Adrenal gland (tissue), 12 donors: ENCODE data around the gene FAAP24. TPM values are rescaled to one million over a fixed set of nuclear protein-coding genes. Genes with fewer than 3 reads are reported as not detected.

Source experiments
- DNase-seq, 7 donors: peaks; one replicate each; pipeline ENCODE4 v3.0.0-alpha.2; 2019 to 2020
- H3K27ac ChIP-seq, 5 donors: fragments of 200-600 bp; sonication (generic) in 4 of 5; 1 replicate in 3 of 5; 2 replicates in 2 of 5; pipeline versions ENCODE4 v1.5.1 to v1.8.0; 2016 to 2020; ENCODE audit warnings: mild to moderate bottlenecking in 1 of 5
- H3K27me3 ChIP-seq: fragments of 200-600 bp; 2 replicates; pipeline ENCODE4 v1.8.0; 2021
- H3K36me3 ChIP-seq, 2 donors: fragments of 200-600 bp; replicated peaks in 1 of 2; 1 replicate in 1 of 2; 2 replicates in 1 of 2; pipeline versions ENCODE4 v1.5.1 to v1.8.0; 2018 to 2022
- H3K4me1 ChIP-seq, 2 donors: fragments of 200-600 bp; replicated peaks in 1 of 2; 1 replicate in 1 of 2; 2 replicates in 1 of 2; pipeline versions ENCODE4 v1.5.1 to v1.8.0; 2018 to 2021
- H3K4me3 ChIP-seq, 4 donors: fragments of 200-600 bp; sonication (generic) in 3 of 4; one replicate each; pipeline ENCODE4 v1.5.1; 2016 to 2018
- H3K9me3 ChIP-seq, 3 donors: fragments of 200-600 bp; sonication (generic) in 1 of 3; replicated peaks in 1 of 3; 1 replicate in 2 of 3; 2 replicates in 1 of 3; pipeline versions ENCODE4 v1.5.1 to v1.8.0; 2016 to 2021
- CTCF ChIP-seq, 6 experiments: fragments of 450-650 bp in 4 of 6; fragments of 200-600 bp in 2 of 6; sonication (generic) in 1 of 6; IDR thresholded peaks; 1 replicate in 5 of 6; 2 replicates in 1 of 6; pipeline versions ENCODE4 v1.5.1 to v1.8.0; 2016 to 2021; ENCODE audit warnings: antibody characterized with exemption in 6 of 6, mild to moderate bottlenecking in 2 of 6, moderate library complexity in 1 of 6
- POLR2A ChIP-seq, 2 donors: fragments of 450-650 bp; IDR thresholded peaks; one replicate each; pipeline ENCODE4 v1.6.1; 2017; ENCODE audit warnings: antibody characterized with exemption in 2 of 2, mild to moderate bottlenecking in 2 of 2, moderate library complexity in 1 of 2
- WGBS, 4 donors: extraction: QIAGEN DNeasy Blood & Tissue Kit in 2 of 4; methylation state at CpG; one replicate each; pipeline versions ENCODE4 v1.1.5 to v1.1.7; 2013 to 2017; 5-methylcytosine and 5-hydroxymethylcytosine counted together
- intact Hi-C, 2 donors: fragments of 100-400 bp; cut with DNase I; formaldehyde crosslinking; loops; one replicate each; pipeline versions ENCODE4 v1.14.1 to v1.15.0; 2022 to 2023
- polyA plus RNA-seq, 3 donors: library from polyadenylated mRNA; stranded (reverse); fragments of 200-250 nt in 2 of 3; fragments of 350-450 nt in 1 of 3; fragmentation: Illumina TruSeq in 1 of 3; extraction: RNeasy Lipid Tissue Mini Kit (QIAGEN cat#74804) in 1 of 3; gene quantifications; one replicate each; pipeline ENCODE4 v1.2.3, GENCODE V29; 2013 to 2014
- total RNA-seq, 9 donors: library from RNA; depleted of rRNA in 4 of 9; stranded (reverse); fragments of >200 nt in 4 of 9; fragments of 120-200 nt in 1 of 9; fragmentation: NEBNext Ultra II Directional in 1 of 9; extraction: Animal tissue kit (Norgen Biotek cat#: 25700) in 1 of 9; gene quantifications; one replicate each; pipeline versions ENCODE4 v1.1.0 to v1.2.4, GENCODE V29; 2013 to 2023
- donor health status: healthy with polysubstance abuse.
- donor health status: Bipolar disorder and iron deficiency.
- donor health status: DM: yes; HTN: yes; CAD: no.
- donor health status: DM: no; HTN: no; CAD: no.
- donor health status: DM: no; HTN: no; CAD: no.
- donor health status: DM: yes; HTN: yes; CAD: no.

FAAP24 gene
- total and polyA plus RNA-seq, 12 donors, result 0.51 to 4.9 (median 2.3) TPM

GRCh38 chr19:32945260-32945659 is 26.8 kb upstream of the FAAP24 start:
- intact Hi-C loops, result no loop called here
- no peak overlapping the region for H3K27ac ChIP-seq
- H3K4me1 ChIP-seq, result no peaks in the 10 kb centered on the region
- DNase-seq, result no peak
- H3K9me3 ChIP-seq, result no peaks in the 10 kb centered on the region
- H3K27me3 ChIP-seq, result no peaks in the 10 kb centered on the region
- H3K4me3 ChIP-seq, result no peak overlapping the region
- no peak for TF ChIP-seq POLR2A (IDR thresholded peaks at IDR 0.05)
- no peak for TF ChIP-seq CTCF (IDR thresholded peaks at IDR 0.05)
- 59 to 93% (median 81%) methylated on average over 3 of the region's 3 CpGs for WGBS, 4 donors
- H3K36me3 ChIP-seq, result peaks cover 0 to 38% of the 10 kb centered on the region in 2 donors

- H3K9me3 ChIP-seq, result no peaks in the 10 kb centered on the region
These were observed 5.3 kb upstream of the FAAP24 start for GRCh38 chr19:32966750-32967149.

GRCh38 chr19:32969549-32969948 is 2.5 kb upstream of the FAAP24 start:
- H3K4me1 ChIP-seq, result peaks cover 0 to 12% of the 10 kb centered on the region in 2 donors
- TF ChIP-seq CTCF (IDR thresholded peaks at IDR 0.05) (no peak), POLR2A (IDR thresholded peaks at IDR 0.05) (no peak)
- no peak for DNase-seq
- H3K36me3 ChIP-seq, result peaks cover 0 to under 1% of the 10 kb centered on the region in 2 donors
- no peaks in the 10 kb centered on the region for H3K9me3 ChIP-seq
- H3K27me3 ChIP-seq, result no peaks in the 10 kb centered on the region
- H3K27ac ChIP-seq, result no peak overlapping the region
- 92 to 100% (median 96%) methylated on average over 10 of the region's 10 CpGs; no CpG with 5 or more reads in 1 of the 4 donors for WGBS, 4 donors
- no peak overlapping the region for H3K4me3 ChIP-seq
- intact Hi-C loops, result loop anchor here in 1 of 2 donors (10.0 kb wide), 1 partner anchor 385 kb away; the partner anchor contains the start of gene PDCD5

More at GRCh38 chr19:32966750-32967149, 5.3 kb upstream of the FAAP24 start:
- no peaks in the 10 kb centered on the region for H3K27me3 ChIP-seq
- 95 to 96% (median 95%) methylated on average over 9 of the region's 9 CpGs for WGBS, 4 donors
- no peak overlapping the region for H3K27ac ChIP-seq
- no peak for DNase-seq
- TF ChIP-seq POLR2A (IDR thresholded peaks at IDR 0.05) (no peak), CTCF (IDR thresholded peaks at IDR 0.05) (no peak)
- H3K36me3 ChIP-seq, result peaks cover 0 to 16% of the 10 kb centered on the region in 2 donors
- intact Hi-C loops, result loop anchor here in 1 of 2 donors (10.0 kb wide), 1 partner anchor 382 kb away; the partner anchor contains the start of gene PDCD5
- H3K4me1 ChIP-seq, result peaks cover 0 to 12% of the 10 kb centered on the region in 2 donors
- no peak overlapping the region for H3K4me3 ChIP-seq

GRCh38 chr19:32971012-32971595 is 938 bp upstream of the FAAP24 start:
- Histone ChIP-seq H3K9me3 (no peaks in the 10 kb centered on the region), H3K36me3 (no peaks in the 10 kb centered on the region), H3K27me3 (no peaks in the 10 kb centered on the region), H3K27ac (no peak overlapping the region), H3K4me1 (peaks cover 0 to 12% of the 10 kb centered on the region in 2 donors), H3K4me3 (peak overlapping the region in 3 of 4 donors; percentile 43 to 84 (median 75))
- intact Hi-C loops, result loop anchor here in 1 of 2 donors (10.0 kb wide), 2 partner anchors 114 to 224 kb away; partner anchors contain the start of genes GPATCH1 and LRP3
- WGBS, 4 donors, result 21 to 34% (median 24%) methylated on average over 14 to 21 of the region's 21 CpGs
- no peak for TF ChIP-seq POLR2A (IDR thresholded peaks at IDR 0.05)
- DNase-seq, result no peak
